PC-3 (cell line): ENCODE data around the gene ARHGEF7. TPM values are rescaled to one million over a fixed set of nuclear protein-coding genes. Genes with fewer than 3 reads are reported as not detected.

ENCODE experiments used
- ATAC-seq: fragments of 200-7000 bp; cut with Tn5 transposase; 2 replicates; pipeline ENCODE4 v1.9.1; 2020; ENCODE audit warnings: mild to moderate bottlenecking, moderate library complexity
- BruUV-seq: library from RNA; stranded (reverse); fragments of 400-500 nt; replicated peaks from 2 replicates; lab custom pipeline; 2021; lab: Mats Ljungman, UMichigan
- CTCF ChIA-PET: fragments of 300-600 bp; sonication (Branson Sonifier 250); formaldehyde crosslinking; loops from one replicate; lab custom pipeline; 2022; ENCODE audit warnings: antibody characterized with exemption; lab: Charles Lee
- POLR2A ChIA-PET: fragments of 300-600 bp; sonication (Branson Sonifier 250); formaldehyde crosslinking; loops from one replicate; lab custom pipeline; 2022; ENCODE audit warnings: antibody characterized with exemption; ENCODE audit not compliant: unreplicated experiment; lab: Charles Lee
- DNase-seq: peaks from one replicate; pipeline ENCODE4 v3.0.0-alpha.2; 2015
- H2AFZ ChIP-seq: fragments of 300-600 bp; sonication (generic); 2 replicates; pipeline ENCODE4 v1.6.0; 2016; ENCODE audit warnings: antibody characterized with exemption, low read length
- H3F3A ChIP-seq: fragments of 300-600 bp; sonication (generic); one replicate; pipeline ENCODE4 v1.6.0; 2017; ENCODE audit warnings: antibody characterized with exemption, low read length, control low read depth, mild to moderate bottlenecking; ENCODE audit not compliant: unreplicated experiment
- H3K27ac ChIP-seq: fragments of 300-600 bp; sonication (generic); 2 replicates; pipeline ENCODE4 v1.5.1; 2016; ENCODE audit warnings: mild to moderate bottlenecking, low read length
- H3K27me3 ChIP-seq: fragments of 300-600 bp; sonication (generic); 2 replicates; pipeline ENCODE4 v1.6.1; 2016; ENCODE audit warnings: low read length, mixed read lengths
- H3K36me3 ChIP-seq: fragments of 300-600 bp; sonication (generic); 2 replicates; pipeline ENCODE4 v1.6.1; 2016; ENCODE audit warnings: low read depth, mixed run types, low read length, mixed read lengths
- H3K4me1 ChIP-seq: fragments of 300-600 bp; sonication (generic); 2 replicates; pipeline ENCODE4 v1.5.1; 2016; ENCODE audit warnings: low read length; ENCODE audit not compliant: insufficient read depth
- H3K4me2 ChIP-seq: fragments of 300-600 bp; sonication (generic); 2 replicates; pipeline ENCODE4 v1.6.0; 2016; ENCODE audit warnings: low read length
- H3K4me3 ChIP-seq: fragments of 300-600 bp; sonication (generic); 2 replicates; pipeline ENCODE4 v1.5.1; 2016; ENCODE audit warnings: mild to moderate bottlenecking, low read length, mixed read lengths
- H3K79me2 ChIP-seq: fragments of 300-600 bp; sonication (generic); 2 replicates; pipeline ENCODE4 v1.6.1; 2017; ENCODE audit warnings: low read length, mixed read lengths
- H3K9ac ChIP-seq: fragments of 300-600 bp; sonication (generic); 2 replicates; pipeline ENCODE4 v1.6.0; 2016; ENCODE audit warnings: mild to moderate bottlenecking, low read length
- H3K9me2 ChIP-seq: fragments of 300-600 bp; sonication (generic); replicated peaks from 2 replicates; pipeline ENCODE4 v1.6.1; 2016; ENCODE audit warnings: mixed run types, low read length, mixed read lengths
- H3K9me3 ChIP-seq: fragments of 300-600 bp; sonication (generic); 2 replicates; pipeline ENCODE4 v1.6.1; 2016; ENCODE audit warnings: low read length, mixed read lengths
- H4K20me1 ChIP-seq: fragments of 300-600 bp; sonication (generic); 2 replicates; pipeline ENCODE4 v1.6.1; 2016; ENCODE audit warnings: low read length, mixed read lengths
- EZH2 ChIP-seq: fragments of 300-600 bp; sonication (generic); IDR thresholded peaks from one replicate; pipeline ENCODE4 v1.6.1; 2017; ENCODE audit warnings: antibody characterized with exemption, mild to moderate bottlenecking, low read length; ENCODE audit not compliant: unreplicated experiment
- EZH2phosphoT487 ChIP-seq: fragments of 300-600 bp; sonication (generic); IDR thresholded peaks from 2 replicates; pipeline ENCODE4 v1.6.1; 2018; ENCODE audit warnings: mild to moderate bottlenecking, antibody characterized with exemption, low read length, borderline replicate concordance
- intact Hi-C: fragments of 100-400 bp; cut with micrococcal nuclease; formaldehyde crosslinking; loops from 2 replicates; pipeline ENCODE4 v1.9.0; 2023
- total RNA-seq: library from RNA; depleted of rRNA; stranded (reverse); fragments of >200 nt; gene quantifications from 2 replicates; pipeline ENCODE4 v1.2.3, GENCODE V29; 2014
- TF ChIP-seq, protein P1 (sequence below): fragments of 300-600 bp; sonication (generic); conservative IDR thresholded peaks from 2 replicates; pipeline ENCODE4 v1.5.1; 2017; ENCODE audit warnings: antibody characterized with exemption, low read depth, mild to moderate bottlenecking, low read length

Gene ARHGEF7
- total RNA-seq, 1 experiment from 2014 or later, result 14.7 TPM

DNA sequence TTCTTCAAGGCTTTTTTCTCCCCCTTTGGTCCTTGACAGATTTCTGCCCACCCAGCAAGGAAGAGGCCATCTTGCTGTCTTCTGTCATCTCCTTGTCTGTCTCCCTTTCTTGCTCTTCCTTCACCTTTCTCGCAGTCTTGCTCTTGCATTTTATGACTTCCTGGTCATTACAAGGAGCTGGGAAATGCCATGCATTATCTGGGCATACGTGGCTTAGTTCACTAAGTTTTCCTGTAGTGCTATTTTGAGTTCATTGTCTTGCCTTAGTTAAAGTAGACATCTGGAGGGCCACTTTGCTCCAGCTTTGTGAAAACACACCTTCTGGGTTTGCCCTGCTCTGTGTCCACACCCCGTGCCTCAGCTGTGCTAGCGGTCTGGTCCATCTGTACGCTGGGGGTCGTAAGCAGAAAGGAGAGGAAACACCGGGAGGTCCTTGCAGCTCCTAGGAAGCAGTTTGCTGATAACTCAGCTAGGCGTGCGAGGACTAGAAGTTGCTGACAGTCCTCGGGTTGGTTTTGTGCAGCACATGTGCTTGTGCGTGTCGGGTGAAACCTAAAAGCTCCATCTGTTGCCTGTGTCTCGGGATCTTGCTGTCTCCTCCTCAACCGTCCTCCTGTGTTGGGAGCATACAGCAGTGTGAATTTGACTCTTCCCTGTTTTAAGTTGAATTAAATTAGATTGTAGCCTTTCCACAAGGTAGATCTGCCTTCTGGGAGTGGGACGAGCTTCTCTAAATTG lies 59.4 kb downstream of the ARHGEF7 start:
- Histone ChIP-seq H3K9ac (no peak overlapping the region), H3F3A (no peaks in the 10 kb centered on the region), H3K4me2 (no peak overlapping the region), H3K9me2 (no peaks in the 10 kb centered on the region), H3K27me3 (no peaks in the 10 kb centered on the region), H3K9me3 (no peaks in the 10 kb centered on the region), H3K27ac (no peak overlapping the region), H3K36me3 (no peaks in the 10 kb centered on the region), H3K79me2 (peaks cover 67% of the 10 kb centered on the region), H3K4me3 (no peak overlapping the region), H2AFZ (no peak overlapping the region), H4K20me1 (peaks cover 3% of the 10 kb centered on the region; the same call in 1 of the 2 replicates), H3K4me1 (0 out of 2 replicates have a peak, but pooled peaks cover 3% of the 10 kb centered on the region)
- POLR2A ChIA-PET, result no interaction called here
- BruUV-seq, result no TSS peak
- intact Hi-C loops, result no loop called here
- CTCF ChIA-PET, result no interaction called here
- TF ChIP-seq, protein P1, sequence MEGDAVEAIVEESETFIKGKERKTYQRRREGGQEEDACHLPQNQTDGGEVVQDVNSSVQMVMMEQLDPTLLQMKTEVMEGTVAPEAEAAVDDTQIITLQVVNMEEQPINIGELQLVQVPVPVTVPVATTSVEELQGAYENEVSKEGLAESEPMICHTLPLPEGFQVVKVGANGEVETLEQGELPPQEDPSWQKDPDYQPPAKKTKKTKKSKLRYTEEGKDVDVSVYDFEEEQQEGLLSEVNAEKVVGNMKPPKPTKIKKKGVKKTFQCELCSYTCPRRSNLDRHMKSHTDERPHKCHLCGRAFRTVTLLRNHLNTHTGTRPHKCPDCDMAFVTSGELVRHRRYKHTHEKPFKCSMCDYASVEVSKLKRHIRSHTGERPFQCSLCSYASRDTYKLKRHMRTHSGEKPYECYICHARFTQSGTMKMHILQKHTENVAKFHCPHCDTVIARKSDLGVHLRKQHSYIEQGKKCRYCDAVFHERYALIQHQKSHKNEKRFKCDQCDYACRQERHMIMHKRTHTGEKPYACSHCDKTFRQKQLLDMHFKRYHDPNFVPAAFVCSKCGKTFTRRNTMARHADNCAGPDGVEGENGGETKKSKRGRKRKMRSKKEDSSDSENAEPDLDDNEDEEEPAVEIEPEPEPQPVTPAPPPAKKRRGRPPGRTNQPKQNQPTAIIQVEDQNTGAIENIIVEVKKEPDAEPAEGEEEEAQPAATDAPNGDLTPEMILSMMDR, result no peak
- TF ChIP-seq EZH2, result no peak
- no peak for TF ChIP-seq EZH2phosphoT487
- no peak for ATAC-seq
- DNase-seq, result no peak

DNA sequence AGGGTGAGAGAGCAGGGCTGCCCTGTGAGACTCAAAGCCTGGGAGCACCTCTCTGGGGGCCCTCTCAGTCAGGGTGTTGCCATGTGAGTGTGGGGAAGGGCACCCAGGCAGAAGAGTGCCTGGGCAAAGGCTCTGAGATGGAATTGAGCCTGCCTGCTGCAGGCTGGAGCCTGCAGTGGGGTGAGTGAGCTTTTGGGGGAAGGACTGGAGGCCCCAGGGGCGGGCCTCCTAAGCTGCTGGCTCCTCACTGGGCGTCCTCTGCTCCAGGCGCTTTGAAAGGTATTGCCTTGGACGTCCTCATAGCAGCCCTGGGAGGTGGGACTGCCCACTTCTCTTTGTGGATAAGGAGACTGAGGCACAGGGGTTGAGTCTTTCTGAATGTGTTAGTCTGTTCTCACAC lies 60.3 kb downstream of the ARHGEF7 start:
- H3F3A ChIP-seq, result no peaks in the 10 kb centered on the region
- no peaks in the 10 kb centered on the region for H3K9me2 ChIP-seq
- H3K27me3 ChIP-seq, result no peaks in the 10 kb centered on the region
- no peak overlapping the region for H3K27ac ChIP-seq
- H3K36me3 ChIP-seq, result no peaks in the 10 kb centered on the region
- no TSS peak for BruUV-seq
- H3K9ac ChIP-seq, result no peak overlapping the region
- H3K9me3 ChIP-seq, result no peaks in the 10 kb centered on the region
- H3K4me1 ChIP-seq, result 0 out of 2 replicates have a peak, but pooled peaks cover 3% of the 10 kb centered on the region
- intact Hi-C loops, result no loop called here
- TF ChIP-seq, protein P1, result no peak
- DNase-seq (no peak), ATAC-seq (no peak)
- peaks cover 6% of the 10 kb centered on the region; the same call in 1 of the 2 replicates for H4K20me1 ChIP-seq
- H3K4me3 ChIP-seq, result no peak overlapping the region
- CTCF ChIA-PET, result no interaction called here
- POLR2A ChIA-PET, result no interaction called here
- H3K4me2 ChIP-seq, result no peak overlapping the region
- no peak overlapping the region for H2AFZ ChIP-seq
- peaks cover 67% of the 10 kb centered on the region for H3K79me2 ChIP-seq

DNA sequence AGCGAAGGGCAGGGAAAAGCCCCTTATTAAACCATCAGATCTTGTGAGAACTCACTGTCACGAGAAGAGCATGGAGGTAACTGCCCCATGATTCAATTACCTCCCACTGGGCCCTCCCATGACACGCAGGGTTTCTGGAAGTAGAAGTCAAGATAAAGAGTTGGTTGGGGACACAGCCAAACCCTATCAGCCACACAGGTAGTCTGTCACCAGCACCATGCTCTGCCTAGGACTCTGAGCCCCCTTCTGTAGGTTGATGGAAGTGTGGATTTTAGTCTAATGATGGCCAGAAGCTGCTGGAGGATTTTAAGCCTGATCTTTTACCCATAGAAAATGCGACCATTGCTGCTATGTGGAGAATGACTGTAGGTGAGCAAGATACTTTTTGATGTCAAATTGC lies 60.8 kb downstream of the ARHGEF7 start:
- ChIA-PET CTCF (no interaction called here), POLR2A (no interaction called here)
- H2AFZ ChIP-seq, result no peak overlapping the region
- 0 out of 2 replicates have a peak, but pooled peaks cover 3% of the 10 kb centered on the region for H3K4me1 ChIP-seq
- H3K4me2 ChIP-seq, result no peak overlapping the region
- H3K27me3 ChIP-seq, result no peaks in the 10 kb centered on the region
- no peak for ATAC-seq
- no peak overlapping the region for H3K27ac ChIP-seq
- H3K9ac ChIP-seq, result no peak overlapping the region
- no peaks in the 10 kb centered on the region for H3K36me3 ChIP-seq
- H3F3A ChIP-seq, result no peaks in the 10 kb centered on the region
- BruUV-seq, result no TSS peak
- H3K4me3 ChIP-seq, result no peak overlapping the region
- peaks cover 67% of the 10 kb centered on the region for H3K79me2 ChIP-seq
- DNase-seq, result no peak
- no peaks in the 10 kb centered on the region for H3K9me2 ChIP-seq
- TF ChIP-seq EZH2 (no peak), EZH2phosphoT487 (no peak)
- TF ChIP-seq, protein P1, result no peak
- peaks cover 7% of the 10 kb centered on the region; the same call in 1 of the 2 replicates for H4K20me1 ChIP-seq
- no peaks in the 10 kb centered on the region for H3K9me3 ChIP-seq
- intact Hi-C loops, result no loop called here
